Measurements from ENCODE around the gene HPSE2. TPM values are rescaled to one million over a fixed set of nuclear protein-coding genes. Genes with fewer than 3 reads are reported as not detected.
"Not testable (repeated sequence)": the region's sequence is repeated elsewhere in the genome, so short reads cannot be mapped to it uniquely, and the experiment has no call there.

Gene HPSE2
- total RNA-seq, 1 experiment from 2014 or later, result not detected

DNA sequence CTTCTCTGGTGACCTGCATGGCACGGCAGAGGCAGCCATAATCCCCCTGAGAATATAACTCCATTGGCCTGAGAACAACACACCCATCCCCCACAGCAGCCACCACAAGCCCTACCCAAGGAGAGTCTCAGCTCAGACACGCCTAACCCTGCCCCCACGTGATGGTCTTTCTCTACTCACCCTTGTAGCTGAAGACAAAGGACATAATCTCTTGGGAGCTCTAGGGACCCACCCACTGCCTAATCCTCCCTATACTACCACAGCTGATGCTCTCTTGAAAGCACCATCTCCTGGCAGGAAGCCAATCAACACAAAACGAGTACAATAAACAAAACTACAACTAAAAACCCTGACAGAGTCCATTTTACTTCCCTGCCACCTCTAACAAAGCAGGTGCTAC, 30.7 kb upstream of the HPSE2 start:
- H3K9me3 ChIP-seq (ENCODE audit: control insufficient read depth, insufficient read depth, low read depth, low read length), result no peaks in the 10 kb centered on the region
- ATAC-seq, result no peak
- CTCF ChIA-PET, result no interaction called here
- H3K27ac ChIP-seq (ENCODE audit: low read length), result no peak overlapping the region
- H3K4me3 ChIP-seq (ENCODE audit: low read depth in 2 of 2, low read length in 2 of 2), result no peak overlapping the region
- POLR2A ChIA-PET, result no interaction called here
- no TSS peak for BruUV-seq (replicated peaks)
- in situ Hi-C loops (cut with HindIII; ENCODE audit: low pct_unique_long_range_greater_than_20kb, low sequenced_read_pairs), result no loop called here
- H3K4me1 ChIP-seq (ENCODE audit: control insufficient read depth, insufficient read depth, low read length), result no peaks in the 10 kb centered on the region
- intact Hi-C loops (cut with micrococcal nuclease; ENCODE audit: unreplicated experiment), result no loop called here
- no peak for DNase-seq (ENCODE audit: low read depth, low spot score)
- TF ChIP-seq, protein P1, sequence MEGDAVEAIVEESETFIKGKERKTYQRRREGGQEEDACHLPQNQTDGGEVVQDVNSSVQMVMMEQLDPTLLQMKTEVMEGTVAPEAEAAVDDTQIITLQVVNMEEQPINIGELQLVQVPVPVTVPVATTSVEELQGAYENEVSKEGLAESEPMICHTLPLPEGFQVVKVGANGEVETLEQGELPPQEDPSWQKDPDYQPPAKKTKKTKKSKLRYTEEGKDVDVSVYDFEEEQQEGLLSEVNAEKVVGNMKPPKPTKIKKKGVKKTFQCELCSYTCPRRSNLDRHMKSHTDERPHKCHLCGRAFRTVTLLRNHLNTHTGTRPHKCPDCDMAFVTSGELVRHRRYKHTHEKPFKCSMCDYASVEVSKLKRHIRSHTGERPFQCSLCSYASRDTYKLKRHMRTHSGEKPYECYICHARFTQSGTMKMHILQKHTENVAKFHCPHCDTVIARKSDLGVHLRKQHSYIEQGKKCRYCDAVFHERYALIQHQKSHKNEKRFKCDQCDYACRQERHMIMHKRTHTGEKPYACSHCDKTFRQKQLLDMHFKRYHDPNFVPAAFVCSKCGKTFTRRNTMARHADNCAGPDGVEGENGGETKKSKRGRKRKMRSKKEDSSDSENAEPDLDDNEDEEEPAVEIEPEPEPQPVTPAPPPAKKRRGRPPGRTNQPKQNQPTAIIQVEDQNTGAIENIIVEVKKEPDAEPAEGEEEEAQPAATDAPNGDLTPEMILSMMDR (IDR thresholded peaks at IDR 0.05), result no peak
- TF ChIP-seq TCF7L2 (IDR thresholded peaks at IDR 0.05; ENCODE audit: low read depth, low read length) (no peak), POLR2AphosphoS5 (IDR thresholded peaks at IDR 0.05; ENCODE audit: low read depth, low read length) (no peak), SIN3A (IDR thresholded peaks at IDR 0.05; ENCODE audit: borderline replicate concordance, insufficient read depth, low read depth, low read length) (no peak)
- TF ChIP-seq, protein P2, sequence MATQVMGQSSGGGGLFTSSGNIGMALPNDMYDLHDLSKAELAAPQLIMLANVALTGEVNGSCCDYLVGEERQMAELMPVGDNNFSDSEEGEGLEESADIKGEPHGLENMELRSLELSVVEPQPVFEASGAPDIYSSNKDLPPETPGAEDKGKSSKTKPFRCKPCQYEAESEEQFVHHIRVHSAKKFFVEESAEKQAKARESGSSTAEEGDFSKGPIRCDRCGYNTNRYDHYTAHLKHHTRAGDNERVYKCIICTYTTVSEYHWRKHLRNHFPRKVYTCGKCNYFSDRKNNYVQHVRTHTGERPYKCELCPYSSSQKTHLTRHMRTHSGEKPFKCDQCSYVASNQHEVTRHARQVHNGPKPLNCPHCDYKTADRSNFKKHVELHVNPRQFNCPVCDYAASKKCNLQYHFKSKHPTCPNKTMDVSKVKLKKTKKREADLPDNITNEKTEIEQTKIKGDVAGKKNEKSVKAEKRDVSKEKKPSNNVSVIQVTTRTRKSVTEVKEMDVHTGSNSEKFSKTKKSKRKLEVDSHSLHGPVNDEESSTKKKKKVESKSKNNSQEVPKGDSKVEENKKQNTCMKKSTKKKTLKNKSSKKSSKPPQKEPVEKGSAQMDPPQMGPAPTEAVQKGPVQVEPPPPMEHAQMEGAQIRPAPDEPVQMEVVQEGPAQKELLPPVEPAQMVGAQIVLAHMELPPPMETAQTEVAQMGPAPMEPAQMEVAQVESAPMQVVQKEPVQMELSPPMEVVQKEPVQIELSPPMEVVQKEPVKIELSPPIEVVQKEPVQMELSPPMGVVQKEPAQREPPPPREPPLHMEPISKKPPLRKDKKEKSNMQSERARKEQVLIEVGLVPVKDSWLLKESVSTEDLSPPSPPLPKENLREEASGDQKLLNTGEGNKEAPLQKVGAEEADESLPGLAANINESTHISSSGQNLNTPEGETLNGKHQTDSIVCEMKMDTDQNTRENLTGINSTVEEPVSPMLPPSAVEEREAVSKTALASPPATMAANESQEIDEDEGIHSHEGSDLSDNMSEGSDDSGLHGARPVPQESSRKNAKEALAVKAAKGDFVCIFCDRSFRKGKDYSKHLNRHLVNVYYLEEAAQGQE (IDR thresholded peaks at IDR 0.05; ENCODE audit: insufficient read depth in 1 of 2, low read depth in 2 of 2, low read length in 1 of 2), result no peak
- no peaks in the 10 kb centered on the region for H3K27me3 ChIP-seq (ENCODE audit: control insufficient read depth, insufficient read depth, low read length)
- H3K36me3 ChIP-seq (ENCODE audit: control insufficient read depth, insufficient read depth, low read length), result no peaks in the 10 kb centered on the region

DNA sequence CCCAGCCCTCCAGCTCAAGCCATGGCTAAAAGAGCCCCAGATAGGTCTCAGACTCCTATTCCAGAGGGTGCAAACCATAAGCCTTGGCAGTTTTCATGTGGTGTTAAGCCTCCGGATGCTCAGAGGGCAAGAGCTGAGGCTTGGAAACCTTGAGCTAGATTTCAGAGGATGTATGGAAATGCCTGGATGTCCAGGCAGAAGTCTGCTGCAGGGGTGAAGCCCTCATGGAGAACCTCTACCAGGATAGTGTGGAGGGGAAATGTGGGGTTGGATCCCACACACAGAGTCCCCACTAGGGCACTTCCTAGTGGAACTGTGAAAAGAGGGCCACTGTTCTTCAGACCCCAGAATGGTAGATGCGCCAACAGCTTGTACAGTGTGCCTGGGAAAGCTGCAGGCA, 13.2 kb upstream of the HPSE2 start:
- ATAC-seq (no peak), DNase-seq (ENCODE audit: low read depth, low spot score) (no peak)
- in situ Hi-C loops (cut with HindIII; ENCODE audit: low pct_unique_long_range_greater_than_20kb, low sequenced_read_pairs), result no loop called here
- Histone ChIP-seq H3K4me1 (ENCODE audit: control insufficient read depth, insufficient read depth, low read length) (no peaks in the 10 kb centered on the region), H3K27me3 (ENCODE audit: control insufficient read depth, insufficient read depth, low read length) (no peaks in the 10 kb centered on the region), H3K27ac (ENCODE audit: low read length) (no peak overlapping the region), H3K36me3 (ENCODE audit: control insufficient read depth, insufficient read depth, low read length) (no peaks in the 10 kb centered on the region), H3K4me3 (ENCODE audit: low read depth in 2 of 2, low read length in 2 of 2) (no peak overlapping the region), H3K9me3 (ENCODE audit: control insufficient read depth, insufficient read depth, low read depth, low read length) (no peaks in the 10 kb centered on the region)
- TF ChIP-seq, protein P1 (IDR thresholded peaks at IDR 0.05), result no peak
- TF ChIP-seq SIN3A (IDR thresholded peaks at IDR 0.05; ENCODE audit: borderline replicate concordance, insufficient read depth, low read depth, low read length) (no peak), TCF7L2 (IDR thresholded peaks at IDR 0.05; ENCODE audit: low read depth, low read length) (no peak), POLR2AphosphoS5 (IDR thresholded peaks at IDR 0.05; ENCODE audit: low read depth, low read length) (no peak)
- TF ChIP-seq, protein P2 (IDR thresholded peaks at IDR 0.05; ENCODE audit: insufficient read depth in 1 of 2, low read depth in 2 of 2, low read length in 1 of 2), result no peak
- BruUV-seq (replicated peaks), result no TSS peak
- CTCF ChIA-PET, result no interaction called here
- intact Hi-C loops (cut with micrococcal nuclease; ENCODE audit: unreplicated experiment), result loop anchor here (5.0 to 10.0 kb wide), 2 partner anchors 204 to 457 kb away; no protein-coding TSS in a partner anchor
- POLR2A ChIA-PET, result no interaction called here

GRCh38 chr10:99247893-99248292, 12.2 kb upstream of the HPSE2 start:
- POLR2A ChIA-PET; H3K4me3 ChIP-seq (ENCODE audit: low read depth in 2 of 2, low read length in 2 of 2); H3K9me3 ChIP-seq (ENCODE audit: control insufficient read depth, insufficient read depth, low read depth, low read length); H3K36me3 ChIP-seq (ENCODE audit: control insufficient read depth, insufficient read depth, low read length); BruUV-seq (replicated peaks); ATAC-seq; DNase-seq (ENCODE audit: low read depth, low spot score); in situ Hi-C loops (cut with HindIII; ENCODE audit: low pct_unique_long_range_greater_than_20kb, low sequenced_read_pairs); CTCF ChIA-PET; H3K27me3 ChIP-seq (ENCODE audit: control insufficient read depth, insufficient read depth, low read length); H3K4me1 ChIP-seq (ENCODE audit: control insufficient read depth, insufficient read depth, low read length); H3K27ac ChIP-seq (ENCODE audit: low read length): not testable (repeated sequence)
- intact Hi-C loops (cut with micrococcal nuclease; ENCODE audit: unreplicated experiment), result loop anchor here (2.0 to 10.0 kb wide), 4 partner anchors 203 to 781 kb away; no protein-coding TSS in a partner anchor
